22Rv1 (cell line): ENCODE data around the gene MFSD6.

Source experiments
- ZFX ChIP-seq: fragments of 450-650 bp; IDR thresholded peaks from 2 replicates; pipeline ENCODE4 v1.6.1; 2017; ENCODE audit warnings: antibody characterized with exemption, borderline replicate concordance
- TF ChIP-seq, protein P1 (sequence below): fragments of 450-650 bp; IDR thresholded peaks from 2 replicates; pipeline ENCODE4 v1.5.1; 2017; ENCODE audit warnings: mild to moderate bottlenecking

DNA sequence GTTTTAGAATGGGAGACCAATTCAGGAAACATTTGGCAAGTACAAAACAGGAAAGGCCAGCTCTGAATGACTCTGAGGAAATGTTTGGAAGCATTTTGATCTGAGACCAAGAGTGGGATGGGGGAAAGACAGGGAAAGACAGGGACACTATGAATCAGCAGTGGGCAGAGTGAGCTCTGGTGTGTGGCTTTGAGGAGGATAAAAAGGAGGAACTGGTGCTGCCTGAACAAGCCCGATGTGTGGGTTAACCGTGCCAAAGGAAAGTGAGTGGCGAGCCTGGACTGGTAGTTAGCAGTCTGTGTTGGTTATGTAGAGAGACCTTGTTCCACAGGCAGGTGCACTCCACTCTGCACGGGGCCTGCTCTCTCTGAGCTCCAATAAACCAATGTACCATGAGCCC, 5.3 kb downstream of the MFSD6 start:
- TF ChIP-seq, protein P1, sequence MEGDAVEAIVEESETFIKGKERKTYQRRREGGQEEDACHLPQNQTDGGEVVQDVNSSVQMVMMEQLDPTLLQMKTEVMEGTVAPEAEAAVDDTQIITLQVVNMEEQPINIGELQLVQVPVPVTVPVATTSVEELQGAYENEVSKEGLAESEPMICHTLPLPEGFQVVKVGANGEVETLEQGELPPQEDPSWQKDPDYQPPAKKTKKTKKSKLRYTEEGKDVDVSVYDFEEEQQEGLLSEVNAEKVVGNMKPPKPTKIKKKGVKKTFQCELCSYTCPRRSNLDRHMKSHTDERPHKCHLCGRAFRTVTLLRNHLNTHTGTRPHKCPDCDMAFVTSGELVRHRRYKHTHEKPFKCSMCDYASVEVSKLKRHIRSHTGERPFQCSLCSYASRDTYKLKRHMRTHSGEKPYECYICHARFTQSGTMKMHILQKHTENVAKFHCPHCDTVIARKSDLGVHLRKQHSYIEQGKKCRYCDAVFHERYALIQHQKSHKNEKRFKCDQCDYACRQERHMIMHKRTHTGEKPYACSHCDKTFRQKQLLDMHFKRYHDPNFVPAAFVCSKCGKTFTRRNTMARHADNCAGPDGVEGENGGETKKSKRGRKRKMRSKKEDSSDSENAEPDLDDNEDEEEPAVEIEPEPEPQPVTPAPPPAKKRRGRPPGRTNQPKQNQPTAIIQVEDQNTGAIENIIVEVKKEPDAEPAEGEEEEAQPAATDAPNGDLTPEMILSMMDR = no peak
- TF ChIP-seq ZFX = no peak
